Endothelial cell of umbilical vein (primary cell): ENCODE measurements around the gene P2RY11. TPM values are rescaled to one million over a fixed set of nuclear protein-coding genes. Genes with fewer than 3 reads are reported as not detected.
A peak's percentile ranks its signal among the peaks of the same experiment; 100 is the strongest.

Experiments
- BruUV-seq: library from RNA; stranded (reverse); fragments of 400-500 nt; replicated peaks from 2 replicates; lab custom pipeline; 2021; lab: Mats Ljungman, UMichigan
- CTCF ChIA-PET: fragments of 300-600, 350-600 bp; sonication (Branson Sonifier 250); formaldehyde crosslinking; loops from one replicate; lab custom pipeline; 2021; ENCODE audit warnings: antibody characterized with exemption, inconsistent platforms; lab: Charles Lee
- POLR2A ChIA-PET: fragments of 300-600, 350-600 bp; sonication (Branson Sonifier 250); formaldehyde crosslinking; loops from one replicate; lab custom pipeline; 2021; ENCODE audit warnings: antibody characterized with exemption, inconsistent platforms; lab: Charles Lee
- DNase-seq: peaks from one replicate; pipeline ENCODE4 v3.0.0-alpha.2; 2011; ENCODE audit warnings: low read depth, low spot score
- FAIRE-seq: peaks from 2 replicates; lab custom pipeline; 2011; peaks lifted over from hg19 to GRCh38; lab: Jason Lieb, UNC
- H2AFZ ChIP-seq: 2 replicates; pipeline ENCODE4 v1.6.0; 2012; ENCODE audit warnings: low read depth, low read length, control low read depth, inconsistent platforms
- H3K27ac ChIP-seq: 2 replicates; pipeline ENCODE4 v1.5.1; 2011; ENCODE audit warnings: low read depth, mild to moderate bottlenecking, control low read depth, low read length, moderate library complexity; ENCODE audit not compliant: insufficient read depth
- H3K27me3 ChIP-seq, 2 experiments: 2 replicates each; pipeline versions ENCODE4 v1.6.0 to v1.6.1; 2011; ENCODE audit warnings: low read length in 2 of 2, mixed read lengths in 1 of 2; ENCODE audit not compliant: control insufficient read depth in 2 of 2, insufficient read depth in 2 of 2
- H3K36me3 ChIP-seq, 2 experiments: 2 replicates in 1 of 2; 3 replicates in 1 of 2; pipeline ENCODE4 v1.5.1; 2011; ENCODE audit warnings: low read length in 2 of 2, mild to moderate bottlenecking in 1 of 2, moderate library complexity in 1 of 2; ENCODE audit not compliant: control insufficient read depth in 2 of 2, insufficient read depth in 2 of 2; ENCODE audit errors: extremely low read depth in 1 of 2
- H3K4me1 ChIP-seq: 3 replicates; pipeline ENCODE4 v1.5.1; 2011; ENCODE audit warnings: mild to moderate bottlenecking, low read length; ENCODE audit not compliant: control insufficient read depth, insufficient read depth; ENCODE audit errors: extremely low read depth
- H3K4me2 ChIP-seq: 2 replicates; pipeline ENCODE4 v1.6.1; 2011; ENCODE audit warnings: low read length, control low read depth, mixed read lengths; ENCODE audit not compliant: insufficient read depth
- H3K4me3 ChIP-seq, 3 experiments: fragments of 200-600 bp in 1 of 3; sonication (generic), shearing (Covaris generic) in 1 of 3; replicated peaks in 1 of 3; 2 replicates each; pipeline ENCODE4 v1.5.1; 2011 to 2016; ENCODE audit warnings: control low read depth in 3 of 3, low read length in 3 of 3, mild to moderate bottlenecking in 2 of 3, inconsistent platforms in 1 of 3, low read depth in 1 of 3, moderate library complexity in 1 of 3; ENCODE audit not compliant: insufficient read depth in 1 of 3
- H3K79me2 ChIP-seq: 2 replicates; pipeline ENCODE4 v1.6.0; 2012; ENCODE audit warnings: low read length, inconsistent platforms; ENCODE audit not compliant: control insufficient read depth, insufficient read depth
- H3K9ac ChIP-seq: replicated peaks from 2 replicates; pipeline ENCODE3; 2011; ENCODE audit warnings: low read length, control low read depth; ENCODE audit not compliant: insufficient read depth; ENCODE audit errors: extremely low read depth
- H3K9me1 ChIP-seq: replicated peaks from 3 replicates; pipeline ENCODE4 v1.6.0; 2011; ENCODE audit warnings: mild to moderate bottlenecking, low read length; ENCODE audit not compliant: control insufficient read depth, insufficient read depth; ENCODE audit errors: extremely low read depth
- H3K9me3 ChIP-seq: replicated peaks from 2 replicates; pipeline ENCODE4 v1.5.1; 2012; ENCODE audit warnings: low read length, inconsistent platforms; ENCODE audit not compliant: control insufficient read depth, insufficient read depth
- H4K20me1 ChIP-seq: replicated peaks from 2 replicates; pipeline ENCODE3; 2011; ENCODE audit warnings: mild to moderate bottlenecking, low read length; ENCODE audit not compliant: control insufficient read depth, insufficient read depth; ENCODE audit errors: extremely low read depth
- CTCF ChIP-seq, 2 donors: IDR thresholded peaks; 1 replicate in 1 of 2; 2 replicates in 1 of 2; pipeline ENCODE4 v1.5.1; 2011; ENCODE audit warnings: low read length in 2 of 2, mild to moderate bottlenecking in 2 of 2, moderate library complexity in 2 of 2, control low read depth in 1 of 2, inconsistent platforms in 1 of 2, low read depth in 1 of 2; ENCODE audit not compliant: insufficient read depth in 1 of 2; ENCODE audit errors: extremely low read depth in 1 of 2
- EZH2 ChIP-seq: IDR thresholded peaks from 2 replicates; pipeline ENCODE4 v1.6.1; 2012; ENCODE audit warnings: borderline replicate concordance, low read depth, mild to moderate bottlenecking, moderate library complexity, low read length, inconsistent platforms; ENCODE audit not compliant: severe bottlenecking
- FOS ChIP-seq: IDR thresholded peaks from 2 replicates; pipeline ENCODE4 v1.6.1; 2011; ENCODE audit warnings: mild to moderate bottlenecking, low read length, moderate library complexity, borderline replicate concordance; ENCODE audit not compliant: insufficient read depth
- GATA2 ChIP-seq: IDR thresholded peaks from 2 replicates; pipeline ENCODE4 v1.7.0; 2011; ENCODE audit warnings: low read depth, mild to moderate bottlenecking, moderate library complexity, mixed read lengths, low read length; ENCODE audit not compliant: insufficient read length, insufficient read depth
- JUN ChIP-seq: IDR thresholded peaks from 2 replicates; pipeline ENCODE4 v1.6.1; 2011; ENCODE audit warnings: borderline replicate concordance, low read depth; ENCODE audit not compliant: insufficient read length, insufficient read depth
- MAX ChIP-seq: IDR thresholded peaks from 2 replicates; pipeline ENCODE4 v1.6.1; 2011; ENCODE audit not compliant: insufficient read depth, insufficient read length
- MYC ChIP-seq: IDR thresholded peaks from one replicate; pipeline ENCODE4 v1.6.1; 2011; ENCODE audit warnings: mild to moderate bottlenecking, low read depth, low read length
- POLR2A ChIP-seq: IDR thresholded peaks from 2 replicates; pipeline ENCODE4 v1.6.1; 2012; ENCODE audit warnings: low read depth, mild to moderate bottlenecking, control low read depth, low read length
- POLR2AphosphoS5 ChIP-seq: IDR thresholded peaks from 2 replicates; pipeline ENCODE4 v1.6.1; 2012; ENCODE audit warnings: low read depth, mild to moderate bottlenecking, control low read depth, low read length, moderate library complexity; ENCODE audit not compliant: insufficient read depth
- dilution Hi-C: fragments of 300-500 bp; cut with MboI; formaldehyde crosslinking; loops from one replicate; pipeline ENCODE4 v1.15.0; 2019; ENCODE audit warnings: low sequenced_read_pairs; ENCODE audit not compliant: extremely low pct_ligation_motif_present
- intact Hi-C: fragments of 100-400 bp; cut with micrococcal nuclease; formaldehyde crosslinking; loops from one replicate; pipeline ENCODE4 v1.10.0; 2022
- polyA plus RNA-seq, 4 experiments: library from polyadenylated mRNA; depleted of rRNA in 3 of 4; stranded (reverse) in 3 of 4; unstranded in 1 of 4; fragments of >200 nt; gene quantifications; 2 replicates each; pipeline versions ENCODE4 v1.2.1 to v1.2.3, GENCODE V29; 2011 to 2012; ENCODE audit warnings: missing spikeins in 1 of 4
- total RNA-seq: library from RNA; stranded (reverse); gene quantifications from 2 replicates; pipeline ENCODE4 v1.2.3, GENCODE V29; 2021

The P2RY11 gene
- total and polyA plus RNA-seq, 2 donors (not counting 3 experiments of a cell fraction or from before 2014, with no cell fraction given), result 3.6 to 14.6 TPM

GRCh38 chr19:10095622-10095947, 15.9 kb upstream of the P2RY11 start:
- intact Hi-C loops, result no loop called here
- no peak overlapping the region for H3K27ac ChIP-seq
- CTCF ChIA-PET, result interaction anchor here (0.7 to 2.6 kb wide), 8 partner anchors 9 to 165 kb away, joined by 3 to 17 read pairs (median 6); partner anchors contain the start of gene PPAN
- POLR2A ChIA-PET, result interaction anchor here (2.0 kb wide), 1 partner anchor 11 kb away, joined by 11 read pairs; the partner anchor contains the start of gene PPAN
- no peak overlapping the region for H3K9ac ChIP-seq
- dilution Hi-C loops, result no loop called here
- H3K4me3 ChIP-seq, result no peak overlapping the region
- peaks cover 3% of the 10 kb centered on the region for H3K4me1 ChIP-seq
- no peak for FAIRE-seq
- H3K36me3 ChIP-seq, result peaks cover 0 to 6% of the 10 kb centered on the region in 2 experiments
- no peaks in the 10 kb centered on the region for H3K9me3 ChIP-seq
- peak overlapping the region; percentile 2 for H2AFZ ChIP-seq
- H4K20me1 ChIP-seq, result no peaks in the 10 kb centered on the region
- TF ChIP-seq CTCF (IDR thresholded peaks at IDR 0.05; ENCODE audit: extremely low read depth in 1 of 2, insufficient read depth in 1 of 2, low read depth in 1 of 2, low read length in 2 of 2) (no peak), JUN (no peak), EZH2 (no peak), GATA2 (no peak), MYC (no peak), POLR2AphosphoS5 (no peak), FOS (no peak), MAX (no peak), POLR2A (no peak)
- no peaks in the 10 kb centered on the region for H3K79me2 ChIP-seq
- H3K9me1 ChIP-seq, result no peaks in the 10 kb centered on the region
- no TSS peak for BruUV-seq
- H3K4me2 ChIP-seq, result peak overlapping the region; percentile 27
- H3K27me3 ChIP-seq, result peaks cover 0 to 3% of the 10 kb centered on the region in 2 experiments
- no peak for DNase-seq
